WTC11 (cell line): ENCODE measurements around the gene CCDC116. TPM values are rescaled to one million over a fixed set of nuclear protein-coding genes. Genes with fewer than 3 reads are reported as not detected.

ENCODE experiments used
- ATAC-seq: fragments of 200-7000 bp; cut with Tn5 transposase; 2 replicates; pipeline ENCODE4 v1.10.0; 2021; ENCODE audit warnings: mild to moderate bottlenecking, moderate library complexity
- CTCF ChIA-PET: fragments of 300-600 bp; sonication (Branson Sonifier 250); formaldehyde crosslinking; loops from one replicate; lab custom pipeline; 2021; ENCODE audit warnings: antibody characterized with exemption; lab: Charles Lee
- POLR2A ChIA-PET: fragments of 350-600 bp; sonication (Branson Sonifier 250); formaldehyde crosslinking; loops from one replicate; lab custom pipeline; 2021; ENCODE audit warnings: antibody characterized with exemption; lab: Charles Lee
- DNase-seq: peaks from one replicate; pipeline ENCODE4 v3.0.0; 2021; ENCODE audit warnings: low spot score
- H3K27ac Mint-ChIP-seq: 2 replicates; pipeline ENCODE4 v1.8.0; 2021; ENCODE audit warnings: mixed read lengths
- H3K27me3 Mint-ChIP-seq: 2 replicates; pipeline ENCODE4 v1.8.0; 2021; ENCODE audit warnings: low read depth, mild to moderate bottlenecking, moderate library complexity, mixed read lengths
- H3K36me3 Mint-ChIP-seq: 2 replicates; pipeline ENCODE4 v1.8.0; 2021; ENCODE audit warnings: mixed read lengths
- H3K4me1 Mint-ChIP-seq: 2 replicates; pipeline ENCODE4 v1.8.0; 2022; ENCODE audit warnings: mixed read lengths
- H3K4me3 Mint-ChIP-seq: 2 replicates; pipeline ENCODE4 v1.8.0; 2021; ENCODE audit warnings: mild to moderate bottlenecking, moderate library complexity, mixed read lengths
- H3K9me3 Mint-ChIP-seq: 2 replicates; pipeline ENCODE4 v1.8.0; 2021; ENCODE audit warnings: mixed read lengths
- CBFB ChIP-seq: sonication (generic); formaldehyde crosslinking; IDR thresholded peaks from 2 replicates; pipeline ENCODE4 v1.8.1; 2022; ENCODE audit warnings: mild to moderate bottlenecking, low read depth, missing genetic modification reagents
- ETV6 ChIP-seq: sonication (generic); formaldehyde crosslinking; IDR thresholded peaks from 2 replicates; pipeline ENCODE4 v1.8.1; 2022; ENCODE audit warnings: mild to moderate bottlenecking, missing genetic modification reagents
- MXD4 ChIP-seq: fragments of 250-450 bp; sonication (Bioruptor Pico); IDR thresholded peaks from 2 replicates; pipeline ENCODE4 v1.8.0; 2021; ENCODE audit warnings: mild to moderate bottlenecking, moderate library complexity, borderline replicate concordance
- MYBL2 ChIP-seq: sonication (generic); formaldehyde crosslinking; IDR thresholded peaks from 2 replicates; pipeline ENCODE4 v1.8.1; 2023; ENCODE audit warnings: mild to moderate bottlenecking, moderate library complexity, missing genetic modification reagents
- NFE2L1 ChIP-seq: sonication (generic); formaldehyde crosslinking; IDR thresholded peaks from 2 replicates; pipeline ENCODE4 v1.8.1; 2023; ENCODE audit warnings: missing genetic modification reagents
- NFYB ChIP-seq: sonication (generic); formaldehyde crosslinking; conservative IDR thresholded peaks from 2 replicates; pipeline ENCODE4 v1.8.0; 2022; ENCODE audit warnings: low read depth, missing genetic modification reagents
- NR2C2 ChIP-seq: sonication (generic); formaldehyde crosslinking; IDR thresholded peaks from 2 replicates; pipeline ENCODE4 v1.8.0; 2022; ENCODE audit warnings: mild to moderate bottlenecking, missing genetic modification reagents
- PRRX2 ChIP-seq: fragments of 250-450 bp; sonication (Bioruptor Pico); IDR thresholded peaks from 2 replicates; pipeline ENCODE4 v1.8.0; 2021; ENCODE audit warnings: mild to moderate bottlenecking
- RORB ChIP-seq: fragments of 250-450 bp; sonication (Bioruptor Pico); IDR thresholded peaks from 2 replicates; pipeline ENCODE4 v1.9.0; 2021; ENCODE audit warnings: mild to moderate bottlenecking
- TEAD4 ChIP-seq: sonication (generic); formaldehyde crosslinking; IDR thresholded peaks from 2 replicates; pipeline ENCODE4 v1.8.0; 2022; ENCODE audit warnings: mild to moderate bottlenecking, missing genetic modification reagents
- ZNF121 ChIP-seq: sonication (generic); formaldehyde crosslinking; IDR thresholded peaks from 2 replicates; pipeline ENCODE4 v1.8.0; 2023; ENCODE audit warnings: missing genetic modification reagents
- ZNF317 ChIP-seq: sonication (generic); formaldehyde crosslinking; IDR thresholded peaks from 2 replicates; pipeline ENCODE4 v1.8.1; 2023; ENCODE audit warnings: low read depth, mild to moderate bottlenecking, moderate library complexity, missing genetic modification reagents, borderline replicate concordance
- total RNA-seq: library from RNA; stranded (reverse); gene quantifications from 3 replicates; pipeline ENCODE4 v1.2.3, GENCODE V29; 2021
- TF ChIP-seq, protein P1 (sequence below): sonication (generic); formaldehyde crosslinking; IDR thresholded peaks from 2 replicates; pipeline ENCODE4 v1.8.1; 2023; ENCODE audit warnings: mild to moderate bottlenecking, missing genetic modification reagents
- TF ChIP-seq, protein P2 (sequence below): fragments of 200-600 bp; IDR thresholded peaks from 2 replicates; pipeline ENCODE4 v1.8.0; 2022; ENCODE audit warnings: antibody characterized with exemption
- TF ChIP-seq, protein P3 (sequence below): sonication (generic); formaldehyde crosslinking; IDR thresholded peaks from 2 replicates; pipeline ENCODE4 v1.8.0; 2023; ENCODE audit warnings: mild to moderate bottlenecking, missing genetic modification reagents

CCDC116 gene
- total RNA-seq, 1 experiment from 2014 or later, result 0.57 TPM

DNA sequence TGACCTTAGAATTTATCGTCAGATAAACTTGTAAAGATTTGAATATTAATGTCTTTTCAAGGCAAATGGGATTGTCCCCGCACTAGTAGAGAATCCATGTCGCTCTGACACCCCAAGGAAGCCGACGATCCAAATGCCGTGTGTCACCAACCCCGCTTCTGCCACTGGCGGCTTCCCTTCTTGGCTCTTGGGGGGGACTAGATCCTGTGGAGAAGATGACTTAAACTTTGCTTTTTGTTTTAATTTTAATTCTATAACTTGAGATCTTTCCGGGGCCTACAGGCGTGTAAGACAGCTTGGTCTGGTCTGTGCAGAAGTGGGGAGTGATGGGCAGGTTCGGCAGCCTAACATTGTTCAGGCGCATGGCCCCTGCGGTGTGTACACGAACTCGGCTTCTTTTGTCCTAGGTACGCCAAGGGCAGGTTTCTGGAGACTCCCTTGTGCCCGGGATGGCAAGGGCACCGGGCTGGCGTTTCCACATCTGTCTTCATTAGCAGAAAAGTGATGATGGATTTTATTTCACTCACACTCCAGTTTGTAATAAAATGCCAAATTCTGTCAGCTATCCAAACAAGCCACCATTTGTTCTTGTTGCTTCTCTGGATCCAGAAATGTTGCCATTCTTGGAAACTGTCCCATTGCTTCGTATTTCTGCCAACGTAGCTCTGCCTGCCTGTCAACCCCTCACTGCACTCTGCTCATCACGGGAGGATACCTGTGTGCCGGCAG lies 9.5 kb upstream of the CCDC116 start:
- no peaks in the 10 kb centered on the region for H3K9me3 Mint-ChIP-seq
- POLR2A ChIA-PET, result interaction anchor here (0.8 to 1.1 kb wide), 2 partner anchors 20 to 22 kb away, joined by 3 read pairs; no protein-coding TSS in a partner anchor

DNA sequence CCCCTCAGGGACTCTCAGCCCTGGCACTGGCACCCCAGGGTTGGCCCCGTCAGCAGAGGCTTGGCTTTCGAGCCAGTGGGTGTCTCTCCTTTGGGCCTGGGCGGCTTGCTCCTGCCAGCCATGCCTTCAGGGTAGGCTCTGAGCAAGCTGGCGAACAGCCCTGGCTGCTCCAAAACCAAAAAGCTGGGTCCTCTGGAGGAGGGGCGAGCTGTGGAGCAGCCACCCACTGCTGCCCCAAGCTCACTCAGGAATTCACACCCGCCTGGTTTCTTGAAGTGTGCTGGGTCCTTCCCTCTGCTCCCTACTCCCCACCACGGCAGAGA lies 9.0 kb upstream of the CCDC116 start:
- Mint-ChIP-seq H3K4me3 (no peak overlapping the region), H3K27ac (0 out of 2 replicates have a peak overlapping the region, but pooled peaks have one; percentile 19), H3K36me3 (peaks cover 18% of the 10 kb centered on the region), H3K4me1 (peaks cover 28% of the 10 kb centered on the region), H3K27me3 (no peaks in the 10 kb centered on the region), H3K9me3 (no peaks in the 10 kb centered on the region)
- CTCF ChIA-PET, result interaction anchor here (0.6 to 13.4 kb wide), 6 partner anchors 9 to 34 kb away, joined by 3 to 273 read pairs (median 4); partner anchors contain the start of genes CCDC116 and SDF2L1
- ATAC-seq (no peak), DNase-seq (no peak)
- POLR2A ChIA-PET, result interaction anchor here (0.8 to 1.1 kb wide), 2 partner anchors 19 to 21 kb away, joined by 3 read pairs; no protein-coding TSS in a partner anchor
- TF ChIP-seq ZNF317, result no peak
- TF ChIP-seq, protein P1, sequence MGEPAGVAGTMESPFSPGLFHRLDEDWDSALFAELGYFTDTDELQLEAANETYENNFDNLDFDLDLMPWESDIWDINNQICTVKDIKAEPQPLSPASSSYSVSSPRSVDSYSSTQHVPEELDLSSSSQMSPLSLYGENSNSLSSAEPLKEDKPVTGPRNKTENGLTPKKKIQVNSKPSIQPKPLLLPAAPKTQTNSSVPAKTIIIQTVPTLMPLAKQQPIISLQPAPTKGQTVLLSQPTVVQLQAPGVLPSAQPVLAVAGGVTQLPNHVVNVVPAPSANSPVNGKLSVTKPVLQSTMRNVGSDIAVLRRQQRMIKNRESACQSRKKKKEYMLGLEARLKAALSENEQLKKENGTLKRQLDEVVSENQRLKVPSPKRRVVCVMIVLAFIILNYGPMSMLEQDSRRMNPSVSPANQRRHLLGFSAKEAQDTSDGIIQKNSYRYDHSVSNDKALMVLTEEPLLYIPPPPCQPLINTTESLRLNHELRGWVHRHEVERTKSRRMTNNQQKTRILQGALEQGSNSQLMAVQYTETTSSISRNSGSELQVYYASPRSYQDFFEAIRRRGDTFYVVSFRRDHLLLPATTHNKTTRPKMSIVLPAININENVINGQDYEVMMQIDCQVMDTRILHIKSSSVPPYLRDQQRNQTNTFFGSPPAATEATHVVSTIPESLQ (CRISPR knock-in tag), result no peak
- no peak for TF ChIP-seq MXD4 (CRISPR knock-in tag)
- TF ChIP-seq NR2C2 (CRISPR knock-in tag), result no peak
- TF ChIP-seq PRRX2 (CRISPR knock-in tag), result no peak
- TF ChIP-seq, protein P2, sequence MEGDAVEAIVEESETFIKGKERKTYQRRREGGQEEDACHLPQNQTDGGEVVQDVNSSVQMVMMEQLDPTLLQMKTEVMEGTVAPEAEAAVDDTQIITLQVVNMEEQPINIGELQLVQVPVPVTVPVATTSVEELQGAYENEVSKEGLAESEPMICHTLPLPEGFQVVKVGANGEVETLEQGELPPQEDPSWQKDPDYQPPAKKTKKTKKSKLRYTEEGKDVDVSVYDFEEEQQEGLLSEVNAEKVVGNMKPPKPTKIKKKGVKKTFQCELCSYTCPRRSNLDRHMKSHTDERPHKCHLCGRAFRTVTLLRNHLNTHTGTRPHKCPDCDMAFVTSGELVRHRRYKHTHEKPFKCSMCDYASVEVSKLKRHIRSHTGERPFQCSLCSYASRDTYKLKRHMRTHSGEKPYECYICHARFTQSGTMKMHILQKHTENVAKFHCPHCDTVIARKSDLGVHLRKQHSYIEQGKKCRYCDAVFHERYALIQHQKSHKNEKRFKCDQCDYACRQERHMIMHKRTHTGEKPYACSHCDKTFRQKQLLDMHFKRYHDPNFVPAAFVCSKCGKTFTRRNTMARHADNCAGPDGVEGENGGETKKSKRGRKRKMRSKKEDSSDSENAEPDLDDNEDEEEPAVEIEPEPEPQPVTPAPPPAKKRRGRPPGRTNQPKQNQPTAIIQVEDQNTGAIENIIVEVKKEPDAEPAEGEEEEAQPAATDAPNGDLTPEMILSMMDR, result no peak
- TF ChIP-seq RORB, result no peak

More for the DNA sequence above, 9.5 kb upstream of the CCDC116 start:
- no peak for ATAC-seq
- no peaks in the 10 kb centered on the region for H3K27me3 Mint-ChIP-seq
- TF ChIP-seq ZNF121 (CRISPR knock-in tag) (no peak), CBFB (CRISPR knock-in tag) (no peak), ETV6 (no peak), TEAD4 (CRISPR knock-in tag) (no peak), NFYB (no peak), NFE2L1 (CRISPR knock-in tag) (no peak), MYBL2 (CRISPR knock-in tag) (no peak)
- TF ChIP-seq, protein P3, sequence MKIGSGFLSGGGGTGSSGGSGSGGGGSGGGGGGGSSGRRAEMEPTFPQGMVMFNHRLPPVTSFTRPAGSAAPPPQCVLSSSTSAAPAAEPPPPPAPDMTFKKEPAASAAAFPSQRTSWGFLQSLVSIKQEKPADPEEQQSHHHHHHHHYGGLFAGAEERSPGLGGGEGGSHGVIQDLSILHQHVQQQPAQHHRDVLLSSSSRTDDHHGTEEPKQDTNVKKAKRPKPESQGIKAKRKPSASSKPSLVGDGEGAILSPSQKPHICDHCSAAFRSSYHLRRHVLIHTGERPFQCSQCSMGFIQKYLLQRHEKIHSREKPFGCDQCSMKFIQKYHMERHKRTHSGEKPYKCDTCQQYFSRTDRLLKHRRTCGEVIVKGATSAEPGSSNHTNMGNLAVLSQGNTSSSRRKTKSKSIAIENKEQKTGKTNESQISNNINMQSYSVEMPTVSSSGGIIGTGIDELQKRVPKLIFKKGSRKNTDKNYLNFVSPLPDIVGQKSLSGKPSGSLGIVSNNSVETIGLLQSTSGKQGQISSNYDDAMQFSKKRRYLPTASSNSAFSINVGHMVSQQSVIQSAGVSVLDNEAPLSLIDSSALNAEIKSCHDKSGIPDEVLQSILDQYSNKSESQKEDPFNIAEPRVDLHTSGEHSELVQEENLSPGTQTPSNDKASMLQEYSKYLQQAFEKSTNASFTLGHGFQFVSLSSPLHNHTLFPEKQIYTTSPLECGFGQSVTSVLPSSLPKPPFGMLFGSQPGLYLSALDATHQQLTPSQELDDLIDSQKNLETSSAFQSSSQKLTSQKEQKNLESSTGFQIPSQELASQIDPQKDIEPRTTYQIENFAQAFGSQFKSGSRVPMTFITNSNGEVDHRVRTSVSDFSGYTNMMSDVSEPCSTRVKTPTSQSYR (CRISPR knock-in tag), result no peak
- no peak for DNase-seq
- no peak overlapping the region for H3K4me3 Mint-ChIP-seq
- H3K4me1 Mint-ChIP-seq, result peaks cover 25% of the 10 kb centered on the region
- peaks cover 15% of the 10 kb centered on the region for H3K36me3 Mint-ChIP-seq
- CTCF ChIA-PET, result interaction anchor here (0.6 to 13.4 kb wide), 6 partner anchors 9 to 35 kb away, joined by 3 to 273 read pairs (median 4); partner anchors contain the start of genes CCDC116 and SDF2L1
- H3K27ac Mint-ChIP-seq, result peak overlapping the region; percentile 43; the same call in 1 of the 2 replicates
